OCI-LY3 (cell line): ENCODE measurements around the gene TEX22.

Source experiments
- H2AFZ ChIP-seq: fragments of 200-600, 300-600 bp; shearing (Covaris generic); 2 replicates; pipeline ENCODE4 v1.6.0; 2014; ENCODE audit warnings: antibody characterized with exemption, low read depth, low read length
- H3K27ac ChIP-seq: fragments of 200-600, 300-600 bp; sonication (generic); 2 replicates; pipeline ENCODE4 v1.5.1; 2014; ENCODE audit warnings: mild to moderate bottlenecking, low read length, moderate library complexity, mixed read lengths
- H3K27me3 ChIP-seq: fragments of 200-600, 300-600 bp; sonication (generic); 2 replicates; pipeline ENCODE4 v1.6.1; 2014; ENCODE audit warnings: low read depth, low read length, mixed read lengths
- H3K36me3 ChIP-seq: fragments of 200-600, 300-600 bp; sonication (generic); replicated peaks from 2 replicates; pipeline ENCODE3; 2014; ENCODE audit warnings: low read depth, low read length, mixed read lengths
- H3K4me1 ChIP-seq: fragments of 300-600, 200-600 bp; sonication (generic); 2 replicates; pipeline ENCODE4 v1.6.1; 2014; ENCODE audit warnings: low read length, mixed read lengths
- H3K4me2 ChIP-seq: fragments of 200-600, 300-600 bp; sonication (generic); 2 replicates; pipeline ENCODE4 v1.6.1; 2014; ENCODE audit warnings: low read length, mixed read lengths
- H3K4me3 ChIP-seq: fragments of 300-600, 200-600 bp; sonication (generic); 2 replicates; pipeline ENCODE4 v1.5.1; 2014; ENCODE audit warnings: antibody characterized with exemption, mild to moderate bottlenecking, low read length, moderate library complexity
- H3K79me2 ChIP-seq: fragments of 300-600, 200-600 bp; shearing (Covaris generic); 2 replicates; pipeline ENCODE4 v1.6.1; 2014; ENCODE audit warnings: mild to moderate bottlenecking, low read length, mixed read lengths
- H3K9ac ChIP-seq: fragments of 300-600, 200-600 bp; shearing (Covaris generic); 2 replicates; pipeline ENCODE4 v1.6.0; 2014; ENCODE audit warnings: mild to moderate bottlenecking, low read length, moderate library complexity
- H3K9me3 ChIP-seq: fragments of 200-600, 300-600 bp; shearing (Covaris generic); 2 replicates; pipeline ENCODE4 v1.6.1; 2014; ENCODE audit warnings: low read length, mixed read lengths; ENCODE audit not compliant: insufficient read depth
- H4K20me1 ChIP-seq: fragments of 200-600, 300-600 bp; sonication (generic); 2 replicates; pipeline ENCODE4 v1.6.1; 2016; ENCODE audit warnings: low read length, mixed read lengths; ENCODE audit not compliant: insufficient read depth
- EZH2phosphoT487 ChIP-seq: fragments of 200-600 bp; shearing (Covaris generic); IDR thresholded peaks from 2 replicates; pipeline ENCODE4 v1.6.1; 2018; ENCODE audit warnings: antibody characterized with exemption, mixed run types, low read depth
- TF ChIP-seq, protein P1 (sequence below): fragments of 200-600, 300-600 bp; sonication (generic); IDR thresholded peaks from 2 replicates; pipeline ENCODE4 v1.5.1; 2014; ENCODE audit warnings: antibody characterized with exemption, low read length, low read depth

The TEX22 gene

GRCh38 chr14:105456736-105457617 lies 58.6 kb downstream of the TEX22 start:
- H3K36me3 ChIP-seq: peaks cover 34% of the 10 kb centered on the region
- H3K27ac ChIP-seq: no peak overlapping the region
- H3K4me2 ChIP-seq: no peak overlapping the region
- TF ChIP-seq EZH2phosphoT487: no peak
- TF ChIP-seq, protein P1, sequence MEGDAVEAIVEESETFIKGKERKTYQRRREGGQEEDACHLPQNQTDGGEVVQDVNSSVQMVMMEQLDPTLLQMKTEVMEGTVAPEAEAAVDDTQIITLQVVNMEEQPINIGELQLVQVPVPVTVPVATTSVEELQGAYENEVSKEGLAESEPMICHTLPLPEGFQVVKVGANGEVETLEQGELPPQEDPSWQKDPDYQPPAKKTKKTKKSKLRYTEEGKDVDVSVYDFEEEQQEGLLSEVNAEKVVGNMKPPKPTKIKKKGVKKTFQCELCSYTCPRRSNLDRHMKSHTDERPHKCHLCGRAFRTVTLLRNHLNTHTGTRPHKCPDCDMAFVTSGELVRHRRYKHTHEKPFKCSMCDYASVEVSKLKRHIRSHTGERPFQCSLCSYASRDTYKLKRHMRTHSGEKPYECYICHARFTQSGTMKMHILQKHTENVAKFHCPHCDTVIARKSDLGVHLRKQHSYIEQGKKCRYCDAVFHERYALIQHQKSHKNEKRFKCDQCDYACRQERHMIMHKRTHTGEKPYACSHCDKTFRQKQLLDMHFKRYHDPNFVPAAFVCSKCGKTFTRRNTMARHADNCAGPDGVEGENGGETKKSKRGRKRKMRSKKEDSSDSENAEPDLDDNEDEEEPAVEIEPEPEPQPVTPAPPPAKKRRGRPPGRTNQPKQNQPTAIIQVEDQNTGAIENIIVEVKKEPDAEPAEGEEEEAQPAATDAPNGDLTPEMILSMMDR: no peak
- H3K79me2 ChIP-seq: no peaks in the 10 kb centered on the region
- no peaks in the 10 kb centered on the region for H3K9me3 ChIP-seq
- no peaks in the 10 kb centered on the region for H4K20me1 ChIP-seq
- H3K4me1 ChIP-seq: no peaks in the 10 kb centered on the region
- no peak overlapping the region for H3K4me3 ChIP-seq
- H3K9ac ChIP-seq: no peak overlapping the region
- no peak overlapping the region for H2AFZ ChIP-seq
- H3K27me3 ChIP-seq: no peaks in the 10 kb centered on the region

- H3K4me1 ChIP-seq: no peaks in the 10 kb centered on the region
- no peak overlapping the region for H3K4me2 ChIP-seq
- TF ChIP-seq, protein P1: no peak
- TF ChIP-seq EZH2phosphoT487: no peak
- no peaks in the 10 kb centered on the region for H4K20me1 ChIP-seq
- H3K27ac ChIP-seq: no peak overlapping the region
- H3K27me3 ChIP-seq: no peaks in the 10 kb centered on the region
- H3K4me3 ChIP-seq: no peak overlapping the region
- H3K9me3 ChIP-seq: no peaks in the 10 kb centered on the region
- peaks cover 26% of the 10 kb centered on the region for H3K36me3 ChIP-seq
- no peaks in the 10 kb centered on the region for H3K79me2 ChIP-seq
- H3K9ac ChIP-seq: no peak overlapping the region
- H2AFZ ChIP-seq: no peak overlapping the region
These were observed 59.7 kb downstream of the TEX22 start for GRCh38 chr14:105458010-105458409.

DNA sequence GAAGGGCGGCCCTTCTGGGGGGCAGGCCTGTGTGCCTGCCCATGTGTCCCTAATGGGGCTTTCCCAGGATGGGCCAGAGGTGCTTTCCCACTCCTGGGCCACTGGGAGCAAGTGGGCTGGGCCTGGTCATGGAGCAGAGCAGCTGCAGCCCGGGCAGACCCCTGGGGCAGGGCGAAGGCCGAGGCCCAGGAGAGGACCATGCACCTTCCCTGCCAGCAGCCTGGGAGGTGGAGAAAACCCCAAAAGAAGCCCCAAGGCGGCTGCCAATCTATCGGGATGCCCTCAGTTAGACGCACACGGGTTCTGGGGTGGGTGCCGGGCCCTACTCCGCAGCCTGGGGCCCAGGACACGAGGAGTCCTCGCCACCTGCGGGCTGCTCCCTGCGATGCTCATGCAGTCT lies 60.2 kb downstream of the TEX22 start:
- H3K79me2 ChIP-seq: no peaks in the 10 kb centered on the region
- H3K4me3 ChIP-seq: no peak overlapping the region
- no peaks in the 10 kb centered on the region for H3K9me3 ChIP-seq
- no peak overlapping the region for H2AFZ ChIP-seq
- H3K36me3 ChIP-seq: peaks cover 30% of the 10 kb centered on the region
- no peak overlapping the region for H3K4me2 ChIP-seq
- TF ChIP-seq EZH2phosphoT487: no peak
- H3K27me3 ChIP-seq: no peaks in the 10 kb centered on the region
- H3K27ac ChIP-seq: no peak overlapping the region
- H3K4me1 ChIP-seq: no peaks in the 10 kb centered on the region
- H4K20me1 ChIP-seq: no peaks in the 10 kb centered on the region
- H3K9ac ChIP-seq: no peak overlapping the region

DNA sequence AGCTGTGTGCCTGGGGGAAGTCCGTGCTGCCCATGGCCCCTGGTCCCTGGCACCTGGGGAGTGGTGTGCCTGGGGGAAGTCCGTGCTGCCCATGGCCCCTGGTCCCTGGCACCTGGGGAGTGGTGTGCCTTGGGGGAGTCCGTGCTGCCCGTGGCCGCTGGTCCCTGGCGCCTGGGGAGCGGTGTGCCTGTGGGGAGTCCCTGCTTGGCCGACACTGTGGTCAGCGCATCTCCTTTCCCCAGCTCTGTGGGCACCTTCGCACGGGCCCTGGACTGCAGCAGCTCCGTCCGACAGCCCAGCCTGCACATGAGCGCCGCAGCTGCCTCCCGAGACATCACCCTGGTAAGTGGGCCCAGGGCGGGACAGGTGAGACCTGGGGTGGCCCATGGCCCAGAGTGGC lies 61.8 kb downstream of the TEX22 start:
- Histone ChIP-seq H3K4me2 (no peak overlapping the region), H4K20me1 (no peaks in the 10 kb centered on the region), H3K27ac (no peak overlapping the region), H3K36me3 (peaks cover 36% of the 10 kb centered on the region), H3K4me3 (no peak overlapping the region), H3K9ac (no peak overlapping the region), H3K4me1 (no peaks in the 10 kb centered on the region), H2AFZ (no peak overlapping the region), H3K9me3 (no peaks in the 10 kb centered on the region), H3K27me3 (no peaks in the 10 kb centered on the region), H3K79me2 (no peaks in the 10 kb centered on the region)
- TF ChIP-seq, protein P1: no peak
- TF ChIP-seq EZH2phosphoT487: no peak
